ENCODE measurements around the gene JPH2.

Gene JPH2

GRCh38 chr20:44070139-44070900 is 116.7 kb downstream of the JPH2 start:
- TF ChIP-seq CTCF (IDR thresholded peaks at IDR 0.05) = no peak
- TF ChIP-seq ZFX (IDR thresholded peaks at IDR 0.05; ENCODE audit: borderline replicate concordance) = no peak
- H3K27ac ChIP-seq = no peak overlapping the region

GRCh38 chr20:44069203-44070011 is 117.6 kb downstream of the JPH2 start:
- TF ChIP-seq CTCF (IDR thresholded peaks at IDR 0.05) (no peak), ZFX (IDR thresholded peaks at IDR 0.05; ENCODE audit: borderline replicate concordance) (no peak)
- H3K27ac ChIP-seq = no peak overlapping the region

- no peak overlapping the region for H3K27ac ChIP-seq
- TF ChIP-seq ZFX (IDR thresholded peaks at IDR 0.05; ENCODE audit: borderline replicate concordance) (no peak), CTCF (IDR thresholded peaks at IDR 0.05) (no peak)
Measured at GRCh38 chr20:44068316-44069201, 118.4 kb downstream of the JPH2 start.

- no peak overlapping the region for H3K27ac ChIP-seq
- TF ChIP-seq ZFX (IDR thresholded peaks at IDR 0.05; ENCODE audit: borderline replicate concordance) (no peak), CTCF (IDR thresholded peaks at IDR 0.05) (no peak)
Measured at GRCh38 chr20:44067650-44068081, 119.3 kb downstream of the JPH2 start.

GRCh38 chr20:44066645-44067606 is 120.1 kb downstream of the JPH2 start:
- no peak for TF ChIP-seq CTCF (IDR thresholded peaks at IDR 0.05)
- TF ChIP-seq ZFX (IDR thresholded peaks at IDR 0.05; ENCODE audit: borderline replicate concordance) = no peak
- no peak overlapping the region for H3K27ac ChIP-seq

Measured in 22Rv1 (cell line).